HG03025 (cell line): ENCODE results near the gene MYH11.
"Not testable (repeated sequence)": the region's sequence is repeated elsewhere in the genome, so short reads cannot be mapped to it uniquely, and the experiment has no call there.

Experiments used
- ATAC-seq: cut with Tn5 transposase; IDR thresholded peaks from one replicate; pipeline ENCODE4 v1.9.1; 2021; ENCODE audit warnings: mild to moderate bottlenecking, moderate library complexity; ENCODE audit not compliant: unreplicated experiment, low FRiP score

The MYH11 gene

DNA sequence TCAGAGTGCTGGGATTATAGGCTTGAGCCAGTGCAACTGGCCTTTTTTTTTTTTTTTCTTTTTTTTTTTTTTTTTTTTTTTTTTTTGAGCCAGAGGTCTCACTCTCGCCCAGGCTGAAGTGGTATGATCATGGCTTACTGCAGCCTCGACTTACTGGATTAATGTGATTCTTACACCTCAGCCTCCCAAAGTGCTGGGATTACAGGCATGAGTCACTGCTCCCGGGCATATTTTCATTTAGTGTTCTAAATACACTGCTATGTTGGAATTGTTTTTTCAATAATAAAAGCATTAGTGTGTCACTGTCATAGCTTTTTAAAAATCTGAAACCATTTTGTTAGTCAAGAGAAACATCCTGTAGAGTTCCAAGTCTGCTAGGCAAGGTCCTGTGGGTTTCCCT lies 166.5 kb downstream of the MYH11 start:
- ATAC-seq = no peak

DNA sequence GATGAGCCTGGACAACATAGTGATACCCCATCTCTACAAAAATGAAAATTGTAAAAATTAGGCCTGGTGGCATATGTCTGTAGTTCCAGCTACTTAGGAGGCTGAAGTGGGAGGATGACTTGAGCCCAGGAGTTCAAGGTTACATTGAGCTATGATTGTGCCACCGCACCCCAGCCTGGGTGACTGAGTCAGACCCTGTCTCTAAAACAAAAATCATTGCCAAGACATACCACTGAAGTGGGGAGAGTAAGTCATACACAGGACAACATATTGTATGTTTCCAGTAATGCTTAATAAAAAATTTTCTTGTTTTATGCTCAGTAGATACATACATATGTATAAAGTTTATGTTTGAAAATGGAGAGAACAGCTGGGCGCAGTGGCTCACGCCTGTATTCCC lies 167.5 kb downstream of the MYH11 start:
- ATAC-seq = no peak

- no peak for ATAC-seq
Measured at GRCh38 chr16:15686287-15686686, 170.5 kb downstream of the MYH11 start.

- no peak for ATAC-seq
Measured at GRCh38 chr16:15682105-15682570, 174.7 kb downstream of the MYH11 start.

DNA sequence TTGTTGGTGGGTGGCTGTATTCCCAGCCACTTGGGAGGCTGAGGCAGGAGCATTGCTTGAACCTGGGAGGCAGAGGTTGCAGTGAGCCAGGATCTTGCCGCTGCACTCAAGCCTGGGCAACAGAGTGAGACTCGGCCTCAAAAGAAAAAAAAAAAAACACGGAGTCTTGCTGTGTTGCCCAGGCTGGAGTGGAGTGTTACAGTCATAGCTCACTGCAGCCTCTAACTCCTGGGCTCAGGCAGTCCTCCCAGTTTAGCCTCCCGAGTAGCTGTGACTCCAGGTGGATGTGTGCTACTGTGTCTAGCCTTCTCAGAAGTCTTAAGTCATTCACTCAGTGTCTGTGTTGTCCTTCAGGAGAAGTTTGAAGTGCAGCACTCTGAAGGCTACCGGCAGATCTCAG lies 179.4 kb downstream of the MYH11 start:
- no peak for ATAC-seq

GRCh38 chr16:15676506-15676905 lies 180.3 kb downstream of the MYH11 start:
- ATAC-seq = no peak

DNA sequence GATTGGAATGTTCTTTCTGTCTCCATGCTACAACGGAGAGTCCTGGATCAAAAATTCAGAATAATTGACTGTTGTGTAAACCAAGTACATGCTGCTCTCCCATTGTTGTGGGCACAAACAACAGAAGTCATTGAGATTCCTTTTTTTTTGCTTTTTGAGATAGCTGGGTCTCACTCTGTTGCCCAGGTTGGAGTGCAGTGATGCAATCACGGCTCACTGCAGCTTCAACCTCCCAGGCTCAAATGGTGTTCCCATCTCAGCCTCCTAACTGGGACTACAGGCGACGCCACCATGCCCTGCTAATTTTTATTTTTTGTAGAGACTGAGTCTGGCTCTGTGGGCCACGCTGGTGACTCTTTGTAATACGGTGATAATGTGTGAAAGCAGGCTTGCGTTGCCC lies 182.3 kb downstream of the MYH11 start:
- ATAC-seq = no peak

DNA sequence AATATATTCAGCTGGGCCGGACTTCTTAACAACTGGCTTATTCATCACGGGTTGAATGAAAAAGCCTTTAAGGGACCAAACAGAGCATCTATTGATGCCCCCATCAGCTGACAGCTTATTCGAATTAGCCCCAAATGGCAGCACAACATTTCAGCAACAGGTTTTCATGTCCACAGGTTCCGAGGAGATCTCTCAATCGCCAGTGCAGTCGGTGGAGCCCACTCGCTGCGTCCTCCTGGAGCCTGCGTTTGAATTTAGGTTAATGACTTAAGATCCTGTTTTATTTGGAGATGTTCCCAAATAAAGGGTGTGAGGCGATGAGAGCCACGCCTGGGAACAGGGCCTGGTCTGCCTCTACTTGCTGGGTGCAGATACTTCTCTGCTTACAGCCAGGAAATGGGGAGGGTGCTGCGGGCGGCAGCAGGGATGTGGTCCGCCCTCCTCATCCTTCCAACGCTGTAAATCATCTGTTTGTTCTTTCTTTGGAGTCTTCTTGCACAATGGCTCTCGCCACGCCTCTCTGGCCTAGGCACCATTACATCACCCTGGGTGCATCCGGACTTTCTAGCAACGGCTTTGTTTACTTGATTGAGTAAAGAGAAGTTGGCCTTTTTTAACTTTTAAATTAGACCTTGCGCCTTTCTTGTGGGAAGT lies 184.2 kb downstream of the MYH11 start:
- no peak for ATAC-seq

DNA sequence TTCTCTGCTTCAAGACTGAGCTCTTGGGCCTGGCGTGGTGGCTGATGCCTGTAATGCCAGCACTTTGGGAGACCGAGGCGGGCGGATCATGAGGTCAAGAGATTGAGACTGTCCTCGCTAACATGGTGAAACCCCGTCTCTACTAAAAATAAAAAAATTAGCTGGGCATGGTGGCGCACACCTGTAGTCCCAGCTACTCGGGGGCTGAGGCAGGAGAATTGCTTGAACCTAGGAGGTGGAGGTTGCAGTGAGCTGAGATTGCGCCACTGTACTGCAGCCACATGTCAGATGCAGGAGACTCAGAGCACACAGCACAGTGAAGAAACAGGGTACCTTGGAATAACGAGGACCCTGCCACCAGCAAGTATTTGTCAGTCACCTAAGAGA lies 184.7 kb downstream of the MYH11 start:
- not testable (repeated sequence) for ATAC-seq

- no peak for ATAC-seq
Measured at GRCh38 chr16:15671530-15672117, 185.2 kb downstream of the MYH11 start.

GRCh38 chr16:15667091-15667742 lies 189.6 kb downstream of the MYH11 start:
- ATAC-seq = no peak

DNA sequence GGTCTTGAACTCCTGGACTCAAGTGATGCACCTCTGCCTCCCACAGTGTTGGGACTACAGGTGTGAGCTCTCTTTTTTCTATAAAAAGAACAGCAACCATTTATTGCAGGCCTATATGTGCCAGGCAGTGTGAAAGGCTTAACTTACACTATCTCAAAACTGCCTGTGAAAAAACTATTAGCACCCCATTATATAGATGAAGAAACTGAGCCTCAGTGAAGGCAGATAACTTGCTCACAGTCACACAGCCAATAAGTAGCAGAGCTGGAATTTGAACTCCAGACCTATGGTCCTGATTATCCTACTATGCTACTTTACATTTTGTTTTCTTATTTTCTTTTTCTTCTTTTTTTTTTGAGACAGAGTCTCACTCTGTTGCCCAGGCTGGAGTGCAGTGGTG lies 191.7 kb downstream of the MYH11 start:
- no peak for ATAC-seq

GRCh38 chr16:15660203-15660601 lies 196.6 kb downstream of the MYH11 start:
- no peak for ATAC-seq

DNA sequence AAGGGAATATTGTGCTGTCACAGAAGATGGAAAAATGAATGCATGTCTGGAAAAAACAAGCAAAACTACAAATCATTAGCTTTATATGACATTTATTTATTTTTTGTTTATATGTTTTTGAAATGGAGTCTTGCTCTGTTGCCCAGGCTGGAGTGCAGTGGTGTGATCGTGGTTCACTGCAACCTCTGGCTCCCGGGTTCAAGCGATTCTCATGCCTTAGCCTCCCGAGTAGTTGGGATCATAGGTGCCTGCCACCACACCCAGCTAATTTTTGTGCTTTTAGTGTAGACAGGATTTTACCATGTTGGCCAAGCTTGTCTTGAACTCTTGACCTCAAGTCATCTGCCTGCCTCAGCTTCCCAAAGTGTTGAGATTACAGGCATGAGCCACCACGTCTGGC lies 198.3 kb downstream of the MYH11 start:
- ATAC-seq = no peak

DNA sequence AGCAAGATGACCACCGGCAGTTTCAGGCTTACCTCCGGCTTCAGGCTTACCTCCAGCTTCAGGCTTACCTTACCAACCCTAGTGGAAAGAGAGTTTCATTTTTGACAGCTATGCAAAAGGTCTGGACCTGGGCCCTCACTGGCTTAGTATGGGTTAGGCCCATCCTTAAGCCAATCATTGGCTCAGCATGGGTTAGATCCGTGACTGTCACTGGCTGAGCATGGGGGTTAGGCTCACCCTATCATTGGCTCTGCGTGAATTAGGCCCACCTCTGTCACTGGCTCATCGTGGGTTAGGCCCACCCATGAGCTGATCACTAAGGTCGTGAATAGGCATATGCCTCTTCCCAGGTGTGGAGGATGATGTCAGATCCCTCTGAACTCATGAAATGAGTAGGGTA lies 198.7 kb downstream of the MYH11 start:
- no peak for ATAC-seq

DNA sequence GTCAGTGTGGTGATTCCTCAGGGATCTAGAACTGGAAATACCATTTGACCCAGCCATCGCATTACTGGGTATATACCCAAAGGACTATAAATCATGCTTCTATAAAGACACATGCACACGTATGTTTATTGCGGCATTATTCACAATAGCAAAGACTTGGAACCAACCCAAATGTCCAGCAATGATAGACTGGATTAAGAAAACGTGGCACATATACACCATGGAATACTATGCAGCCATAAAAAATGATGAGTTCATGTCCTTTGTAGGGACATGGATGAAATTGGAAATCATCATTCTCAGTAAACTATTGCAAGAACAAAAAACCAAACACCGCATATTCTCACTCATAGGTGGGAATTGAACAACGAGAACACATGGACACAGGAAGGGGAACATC lies 201.3 kb downstream of the MYH11 start:
- not testable (repeated sequence) for ATAC-seq

GRCh38 chr16:15654591-15654990 lies 202.2 kb downstream of the MYH11 start:
- ATAC-seq = no peak

- ATAC-seq = no peak
Measured at GRCh38 chr16:15653227-15653626, 203.6 kb downstream of the MYH11 start.
